Panc1 (cell line): Measurements from ENCODE around the gene NFATC4. TPM values are rescaled to one million over a fixed set of nuclear protein-coding genes. Genes with fewer than 3 reads are reported as not detected.

ENCODE experiments used
- ATAC-seq: fragments of 200-7000 bp; cut with Tn5 transposase; 2 replicates; pipeline ENCODE4 v1.9.1; 2020; ENCODE audit warnings: mild to moderate bottlenecking, moderate library complexity
- BruUV-seq: library from RNA; stranded (reverse); fragments of 400-500 nt; replicated peaks from 2 replicates; lab custom pipeline; 2021; lab: Mats Ljungman, UMichigan
- CTCF ChIA-PET: fragments of 300-600 bp; sonication (Branson Sonifier 250); formaldehyde crosslinking; loops from one replicate; lab custom pipeline; 2022; ENCODE audit warnings: antibody characterized with exemption; lab: Charles Lee
- POLR2A ChIA-PET: fragments of 300-600 bp; sonication (Branson Sonifier 250); formaldehyde crosslinking; loops from one replicate; lab custom pipeline; 2022; ENCODE audit warnings: antibody characterized with exemption; lab: Charles Lee
- DNase-seq: peaks from one replicate; pipeline ENCODE4 v3.0.0-alpha.2; 2010; ENCODE audit warnings: low read depth, low spot score
- H3K27ac ChIP-seq: 2 replicates; pipeline ENCODE4 v1.5.1; 2011; ENCODE audit warnings: mild to moderate bottlenecking, low read length, inconsistent platforms
- H3K27me3 ChIP-seq: fragments of 200-500 bp; sonication (Bioruptor generic); 2 replicates; pipeline ENCODE4 v1.6.0; 2014; ENCODE audit warnings: low read length, inconsistent platforms; ENCODE audit not compliant: control insufficient read depth, insufficient read depth
- H3K36me3 ChIP-seq: fragments of 200-500 bp; sonication (Bioruptor generic); 2 replicates; pipeline ENCODE4 v1.5.1; 2014; ENCODE audit warnings: inconsistent platforms, mild to moderate bottlenecking, low read length, moderate library complexity; ENCODE audit not compliant: control insufficient read depth, insufficient read depth
- H3K4me1 ChIP-seq: 2 replicates; pipeline ENCODE4 v1.5.1; 2011; ENCODE audit warnings: inconsistent platforms, mild to moderate bottlenecking, low read length, moderate library complexity; ENCODE audit not compliant: control insufficient read depth, insufficient read depth
- H3K4me3 ChIP-seq, 2 experiments: 2 replicates each; pipeline ENCODE4 v1.5.1; 2011 to 2012; ENCODE audit warnings: low read depth in 2 of 2, low read length in 2 of 2, mild to moderate bottlenecking in 2 of 2, inconsistent platforms in 1 of 2, moderate library complexity in 1 of 2
- H3K9me3 ChIP-seq: fragments of 200-500 bp; sonication (Bioruptor generic); 2 replicates; pipeline ENCODE4 v1.5.1; 2014; ENCODE audit warnings: low read depth, mild to moderate bottlenecking, inconsistent platforms, low read length, moderate library complexity; ENCODE audit not compliant: control insufficient read depth, insufficient read depth
- CTCF ChIP-seq: fragments of 450-650 bp; IDR thresholded peaks from 2 replicates; pipeline ENCODE4 v1.5.1; 2017; ENCODE audit warnings: mild to moderate bottlenecking
- POLR2AphosphoS5 ChIP-seq: IDR thresholded peaks from 2 replicates; pipeline ENCODE4 v1.6.1; 2012; ENCODE audit warnings: mild to moderate bottlenecking, low read depth, low read length, moderate library complexity
- REST ChIP-seq, 2 experiments: IDR thresholded peaks; 2 replicates each; pipeline ENCODE4 v1.6.1; 2011 to 2012; ENCODE audit warnings: low read depth in 2 of 2, control low read depth in 1 of 2, low read length in 1 of 2, mild to moderate bottlenecking in 1 of 2, moderate library complexity in 1 of 2; ENCODE audit not compliant: insufficient read depth in 1 of 2
- SIN3A ChIP-seq: IDR thresholded peaks from 2 replicates; pipeline ENCODE4 v1.6.1; 2012; ENCODE audit warnings: low read depth, mild to moderate bottlenecking, low read length, moderate library complexity, borderline replicate concordance; ENCODE audit not compliant: insufficient read depth
- TCF7L2 ChIP-seq: IDR thresholded peaks from 2 replicates; pipeline ENCODE4 v1.6.1; 2011; ENCODE audit warnings: mild to moderate bottlenecking, low read depth, low read length, inconsistent platforms
- in situ Hi-C: cut with HindIII; loops from 2 replicates; pipeline ENCODE4 v1.10.0; 2016; ENCODE audit warnings: low sequenced_read_pairs, low pct_unique_long_range_greater_than_20kb
- intact Hi-C: fragments of 100-400 bp; cut with micrococcal nuclease; formaldehyde crosslinking; loops from one replicate; pipeline ENCODE4 v1.10.0; 2022; ENCODE audit not compliant: unreplicated experiment
- total RNA-seq: library from RNA; stranded (reverse); gene quantifications from one replicate; pipeline ENCODE4 v1.2.1, GENCODE V29; 2021; ENCODE audit not compliant: unreplicated experiment

Gene NFATC4
- total RNA-seq, 1 experiment from 2014 or later = 0.36 TPM

GRCh38 chr14:24389226-24389848 lies 21.4 kb downstream of the NFATC4 start:
- Histone ChIP-seq H3K4me1 (no peaks in the 10 kb centered on the region), H3K36me3 (no peaks in the 10 kb centered on the region), H3K27me3 (peaks cover 2% of the 10 kb centered on the region; the same call in 1 of the 2 replicates), H3K9me3 (no peaks in the 10 kb centered on the region), H3K4me3 (no peak overlapping the region), H3K27ac (no peak overlapping the region)
- TF ChIP-seq CTCF = no peak
- in situ Hi-C loops = no loop called here
- intact Hi-C loops = no loop called here
- POLR2A ChIA-PET = no interaction called here
- DNase-seq = no peak
- ATAC-seq = no peak
- BruUV-seq = no TSS peak
- CTCF ChIA-PET = no interaction called here

- in situ Hi-C loops (no loop called here), intact Hi-C loops (no loop called here)
- no peaks in the 10 kb centered on the region for H3K4me1 ChIP-seq
- H3K4me3 ChIP-seq = no peak overlapping the region
- no peaks in the 10 kb centered on the region for H3K36me3 ChIP-seq
- TF ChIP-seq REST (IDR thresholded peaks at IDR 0.05; ENCODE audit: insufficient read depth in 1 of 2, low read depth in 2 of 2, low read length in 1 of 2) (no peak), CTCF (no peak), POLR2AphosphoS5 (no peak), TCF7L2 (no peak), SIN3A (no peak)
- BruUV-seq = no TSS peak
- ATAC-seq (no peak), DNase-seq (no peak)
- H3K9me3 ChIP-seq = no peaks in the 10 kb centered on the region
- POLR2A ChIA-PET = no interaction called here
- CTCF ChIA-PET = no interaction called here
- peaks cover 2% of the 10 kb centered on the region; the same call in 1 of the 2 replicates for H3K27me3 ChIP-seq
- no peak overlapping the region for H3K27ac ChIP-seq
Measured at GRCh38 chr14:24390701-24391468, 22.9 kb downstream of the NFATC4 start.
